Activated T-cell treated with anti-CD3 and anti-CD28 coated beads, Interleukin-2, amount 50 U/mL, for 72 hours (primary cell): ENCODE measurements around the gene ASTN1. TPM values are rescaled to one million over a fixed set of nuclear protein-coding genes. Genes with fewer than 3 reads are reported as not detected.

Experiments
- ATAC-seq, 2 donors: fragments of 150-1000 bp; cut with Tn5 transposase; replicated peaks in 1 of 2; 2 replicates each; pipeline ENCODE4 v1.10.0; 2021; ENCODE audit warnings: moderate library complexity in 2 of 2, mild to moderate bottlenecking in 1 of 2
- DNase-seq, 2 donors: peaks; one replicate each; pipeline ENCODE4 v3.0.0; 2021 to 2022; ENCODE audit warnings: mixed read lengths in 1 of 2
- H3K27ac Mint-ChIP-seq: one replicate; pipeline ENCODE4 v1.8.0; 2022; ENCODE audit warnings: mild to moderate bottlenecking, moderate library complexity, mixed read lengths
- H3K27me3 Mint-ChIP-seq: one replicate; pipeline ENCODE4 v1.8.0; 2022; ENCODE audit warnings: low read depth, mixed read lengths
- H3K36me3 Mint-ChIP-seq, 2 donors: one replicate each; pipeline ENCODE4 v1.8.0; 2022; ENCODE audit warnings: mixed read lengths in 2 of 2, mild to moderate bottlenecking in 1 of 2; ENCODE audit not compliant: insufficient read depth in 2 of 2
- H3K4me1 Mint-ChIP-seq: one replicate; pipeline ENCODE4 v1.8.0; 2022; ENCODE audit warnings: low read depth, mixed read lengths
- H3K4me3 Mint-ChIP-seq, 2 donors: one replicate each; pipeline ENCODE4 v1.8.0; 2022; ENCODE audit warnings: mild to moderate bottlenecking in 2 of 2, mixed read lengths in 2 of 2, moderate library complexity in 2 of 2
- H3K9me3 Mint-ChIP-seq, 2 donors: one replicate each; pipeline ENCODE4 v1.8.0; 2022; ENCODE audit warnings: mixed read lengths in 2 of 2
- total RNA-seq, 2 donors: library from RNA; stranded (reverse); gene quantifications; one replicate each; pipeline ENCODE4 v1.2.3, GENCODE V29; 2022

Gene ASTN1
- total RNA-seq, 2 donors from 2014 or later: not detected

DNA sequence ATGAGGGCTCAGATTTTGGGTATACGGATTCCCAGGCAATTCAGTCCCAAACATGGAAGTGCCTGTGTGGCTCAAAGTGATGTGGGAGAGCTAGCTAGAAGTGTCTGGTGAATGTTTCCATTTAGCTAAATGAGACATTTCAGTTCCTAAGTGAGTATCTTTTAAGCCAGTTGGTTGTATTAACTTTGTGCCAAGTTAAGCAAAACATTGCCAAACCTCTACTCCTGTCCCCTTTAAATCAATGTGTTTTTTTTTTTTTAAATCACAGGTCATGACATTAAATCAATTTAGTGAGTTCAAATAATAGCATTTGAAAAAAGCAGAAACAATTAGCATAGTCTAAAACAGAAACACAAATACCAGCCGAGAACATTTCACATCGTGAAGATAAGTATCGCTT lies 230.1 kb downstream of the ASTN1 start:
- DNase-seq (no peak), ATAC-seq (no peak)
- Mint-ChIP-seq H3K27me3 (no peaks in the 10 kb centered on the region), H3K36me3 (no peaks in the 10 kb centered on the region), H3K4me3 (no peak overlapping the region), H3K4me1 (no peaks in the 10 kb centered on the region), H3K9me3 (peaks cover 0 to 3% of the 10 kb centered on the region in 2 donors), H3K27ac (no peak overlapping the region)

GRCh38 chr1:176932114-176933104 lies 232.1 kb downstream of the ASTN1 start:
- Mint-ChIP-seq H3K9me3 (peaks cover 5% of the 10 kb centered on the region in 2 donors), H3K27me3 (no peaks in the 10 kb centered on the region), H3K36me3 (no peaks in the 10 kb centered on the region), H3K4me1 (no peaks in the 10 kb centered on the region), H3K4me3 (no peak overlapping the region), H3K27ac (no peak overlapping the region)
- DNase-seq: no peak
- ATAC-seq: no peak

- Mint-ChIP-seq H3K4me1 (no peaks in the 10 kb centered on the region), H3K36me3 (no peaks in the 10 kb centered on the region), H3K27me3 (no peaks in the 10 kb centered on the region), H3K4me3 (no peak overlapping the region), H3K9me3 (peaks cover 5% of the 10 kb centered on the region in 2 donors), H3K27ac (no peak overlapping the region)
- no peak for ATAC-seq
- DNase-seq: no peak
Observed at GRCh38 chr1:176931526-176931925, 233.0 kb downstream of the ASTN1 start.

GRCh38 chr1:176926330-176927086 lies 238.0 kb downstream of the ASTN1 start:
- Mint-ChIP-seq H3K4me1 (no peaks in the 10 kb centered on the region), H3K36me3 (no peaks in the 10 kb centered on the region), H3K4me3 (no peak overlapping the region), H3K9me3 (peaks cover 5% of the 10 kb centered on the region in 2 donors), H3K27ac (no peak overlapping the region), H3K27me3 (no peaks in the 10 kb centered on the region)
- no peak for DNase-seq
- ATAC-seq: no peak

- no peak overlapping the region for H3K4me3 Mint-ChIP-seq
- H3K36me3 Mint-ChIP-seq: no peaks in the 10 kb centered on the region
- no peak for ATAC-seq
- H3K4me1 Mint-ChIP-seq: no peaks in the 10 kb centered on the region
- peaks cover 2 to 5% of the 10 kb centered on the region in 2 donors for H3K9me3 Mint-ChIP-seq
- no peak overlapping the region for H3K27ac Mint-ChIP-seq
- H3K27me3 Mint-ChIP-seq: no peaks in the 10 kb centered on the region
- DNase-seq: no peak
Observed at GRCh38 chr1:176925223-176925622, 239.3 kb downstream of the ASTN1 start.

GRCh38 chr1:176923283-176923682 lies 241.2 kb downstream of the ASTN1 start:
- ATAC-seq (no peak), DNase-seq (no peak)
- peaks cover 0 to 2% of the 10 kb centered on the region in 2 donors for H3K9me3 Mint-ChIP-seq
- H3K4me1 Mint-ChIP-seq: no peaks in the 10 kb centered on the region
- H3K36me3 Mint-ChIP-seq: no peaks in the 10 kb centered on the region
- H3K27me3 Mint-ChIP-seq: no peaks in the 10 kb centered on the region
- H3K27ac Mint-ChIP-seq: no peak overlapping the region
- no peak overlapping the region for H3K4me3 Mint-ChIP-seq

DNA sequence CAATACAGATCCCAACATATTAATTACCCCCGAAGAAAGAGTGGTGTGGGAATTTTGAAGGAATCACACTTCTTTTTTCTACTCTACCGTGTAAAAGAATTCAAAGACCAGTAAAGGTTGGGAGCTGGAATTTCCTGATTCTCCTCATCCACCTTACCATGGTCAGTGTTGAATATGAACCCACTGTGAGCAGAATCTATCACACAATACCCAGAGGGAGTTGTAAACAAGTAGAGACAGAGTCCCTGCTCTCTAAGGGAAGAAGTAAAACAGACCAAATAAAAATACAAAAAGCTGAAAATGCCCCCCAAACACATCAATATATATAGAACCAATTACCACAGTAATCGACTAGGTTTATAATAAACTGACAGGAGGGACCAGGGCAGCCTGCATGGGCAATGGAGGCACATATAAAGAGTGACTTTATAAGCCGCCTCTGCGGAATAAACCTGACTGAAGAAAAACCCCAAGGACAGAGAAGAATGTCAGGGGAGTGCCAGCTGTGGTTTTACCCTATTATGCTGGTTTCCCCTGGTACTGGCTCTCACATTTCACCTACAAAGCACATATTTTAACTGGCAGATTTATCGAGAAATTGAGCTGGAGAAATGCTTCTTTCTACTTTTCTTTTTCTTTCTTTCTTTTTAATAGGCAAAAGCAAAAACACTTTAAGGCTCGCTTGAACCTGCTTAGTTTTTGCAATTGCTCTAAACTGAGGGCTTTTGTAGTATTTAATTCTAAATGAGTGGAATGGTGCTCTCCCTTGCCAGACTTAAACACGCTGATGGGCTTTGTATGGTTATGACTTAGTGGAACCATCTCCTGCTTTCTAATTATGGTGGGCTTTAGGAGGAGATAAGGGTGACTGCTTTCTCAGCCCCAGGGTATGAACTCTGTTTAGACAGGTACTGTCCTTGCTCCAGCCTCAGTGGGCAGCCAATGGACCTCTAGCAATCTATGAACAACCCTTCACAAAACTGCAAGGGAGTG lies 244.8 kb downstream of the ASTN1 start:
- no peak for DNase-seq
- H3K4me3 Mint-ChIP-seq: no peak overlapping the region
- H3K4me1 Mint-ChIP-seq: no peaks in the 10 kb centered on the region

GRCh38 chr1:176905648-176906047 lies 258.9 kb downstream of the ASTN1 start:
- ATAC-seq: no peak
- peaks cover 7% of the 10 kb centered on the region for H3K27me3 Mint-ChIP-seq
- H3K4me3 Mint-ChIP-seq: no peak overlapping the region
- DNase-seq: no peak
- no peaks in the 10 kb centered on the region for H3K4me1 Mint-ChIP-seq
- H3K27ac Mint-ChIP-seq: no peak overlapping the region
- H3K9me3 Mint-ChIP-seq: peaks cover 0 to 2% of the 10 kb centered on the region in 2 donors
- H3K36me3 Mint-ChIP-seq: peaks cover 0 to 3% of the 10 kb centered on the region in 2 donors

More for the DNA sequence above, 244.8 kb downstream of the ASTN1 start:
- H3K27ac Mint-ChIP-seq: no peak overlapping the region
- no peaks in the 10 kb centered on the region for H3K27me3 Mint-ChIP-seq
- no peak for ATAC-seq
- no peaks in the 10 kb centered on the region for H3K36me3 Mint-ChIP-seq
- H3K9me3 Mint-ChIP-seq: peaks cover 0 to 4% of the 10 kb centered on the region in 2 donors

- ATAC-seq: no peak
- no peak for DNase-seq
- H3K4me3 Mint-ChIP-seq: no peak overlapping the region
- peaks cover 0 to 2% of the 10 kb centered on the region in 2 donors for H3K9me3 Mint-ChIP-seq
- peaks cover 0 to 3% of the 10 kb centered on the region in 2 donors for H3K36me3 Mint-ChIP-seq
- no peaks in the 10 kb centered on the region for H3K4me1 Mint-ChIP-seq
- no peak overlapping the region for H3K27ac Mint-ChIP-seq
- peaks cover 7% of the 10 kb centered on the region for H3K27me3 Mint-ChIP-seq
Observed at GRCh38 chr1:176904057-176904751, 260.3 kb downstream of the ASTN1 start.

GRCh38 chr1:176903474-176903873 lies 261.0 kb downstream of the ASTN1 start:
- H3K36me3 Mint-ChIP-seq: peaks cover 0 to 3% of the 10 kb centered on the region in 2 donors
- H3K27me3 Mint-ChIP-seq: peaks cover 7% of the 10 kb centered on the region
- no peak overlapping the region for H3K4me3 Mint-ChIP-seq
- ATAC-seq (no peak), DNase-seq (no peak)
- H3K4me1 Mint-ChIP-seq: no peaks in the 10 kb centered on the region
- H3K9me3 Mint-ChIP-seq: peaks cover 0 to 2% of the 10 kb centered on the region in 2 donors
- H3K27ac Mint-ChIP-seq: no peak overlapping the region

- peaks cover 14% of the 10 kb centered on the region for H3K27me3 Mint-ChIP-seq
- H3K9me3 Mint-ChIP-seq: no peaks in the 10 kb centered on the region
- peaks cover 6% of the 10 kb centered on the region for H3K4me1 Mint-ChIP-seq
- no peak for ATAC-seq
- H3K4me3 Mint-ChIP-seq: no peak overlapping the region
- H3K27ac Mint-ChIP-seq: no peak overlapping the region
- H3K36me3 Mint-ChIP-seq: no peaks in the 10 kb centered on the region
- DNase-seq: no peak
Observed at GRCh38 chr1:176899321-176899720, 265.2 kb downstream of the ASTN1 start.
